ENCODE measurements around the gene RNF144B. TPM values are rescaled to one million over a fixed set of nuclear protein-coding genes. Genes with fewer than 3 reads are reported as not detected.

RNF144B gene
- total RNA-seq, 1 donor from 2014 or later: 3.1 TPM

GRCh38 chr6:18513253-18513798 lies 126.2 kb downstream of the RNF144B start:
- DNase-seq: no peak

- DNase-seq: no peak
These were observed 127.0 kb downstream of the RNF144B start for GRCh38 chr6:18514180-18514579.

GRCh38 chr6:18515767-18516166 lies 128.6 kb downstream of the RNF144B start:
- no peak for DNase-seq

Other genes with a start within 250 kb of the RNF144B start
- 7.8 TPM for gene TPMT, start 232.3 kb upstream of the RNF144B start, total RNA-seq
- gene KDM1B, start 231.9 kb upstream of the RNF144B start, total RNA-seq: 47.4 TPM
- gene DEK, start 122.8 kb upstream of the RNF144B start, total RNA-seq: 127 TPM

Measured in occipital lobe (tissue), 2 donors.